Dedifferentiated amniotic fluid mesenchymal stem cell (primary cell): ENCODE measurements around the gene SIVA1.

Experiments used
- DNase-seq: peaks from one replicate; pipeline ENCODE4 v3.0.0-alpha.2; 2016; ENCODE audit errors: extremely low spot score

SIVA1 gene

GRCh38 chr14:104784218-104784568, 31.2 kb downstream of the SIVA1 start:
- DNase-seq = no peak

- no peak for DNase-seq
Observed at GRCh38 chr14:104784846-104785707, 32.1 kb downstream of the SIVA1 start.

DNA sequence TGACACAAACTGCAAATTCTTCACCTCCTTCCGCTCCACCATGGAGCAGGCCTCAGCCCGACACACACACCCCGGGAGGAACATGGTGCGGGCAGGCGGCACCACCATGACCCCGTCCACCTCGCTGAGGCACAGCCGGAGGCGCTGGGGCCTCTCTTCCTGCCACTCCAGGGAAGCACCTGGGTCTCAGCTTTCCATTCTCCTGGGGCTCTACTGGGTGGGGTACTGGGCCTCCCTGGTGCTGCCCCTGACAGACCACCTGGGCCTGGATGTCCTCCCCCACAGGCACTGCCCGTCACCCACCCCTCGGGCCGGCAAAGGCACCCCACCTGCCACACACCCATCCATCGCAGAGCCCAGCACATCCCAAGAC, 32.7 kb downstream of the SIVA1 start:
- DNase-seq = no peak

DNA sequence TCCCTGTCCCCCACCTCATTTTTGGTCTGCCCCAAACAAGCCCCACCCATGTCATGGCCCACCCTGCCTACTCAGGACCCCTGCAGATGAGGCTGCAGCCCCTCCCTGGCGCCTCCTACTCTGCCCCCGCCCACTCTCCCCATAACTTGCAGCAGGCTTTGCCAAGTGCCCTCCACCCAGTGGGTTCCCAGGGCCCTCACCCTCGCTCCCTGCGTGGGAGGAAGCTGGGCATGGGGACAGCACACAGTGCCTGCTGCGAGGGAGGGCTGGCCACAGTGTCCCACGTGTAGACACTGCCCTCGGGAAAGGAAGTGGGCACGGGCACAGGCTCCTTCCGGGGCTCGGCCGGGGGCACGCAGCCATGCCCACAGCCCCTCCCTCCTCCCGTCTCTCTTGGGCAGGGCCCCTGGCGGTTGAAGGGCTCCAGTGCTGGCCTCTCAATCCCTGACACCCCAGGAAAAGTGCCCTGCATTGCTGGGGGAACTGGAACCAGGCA, 33.2 kb downstream of the SIVA1 start:
- DNase-seq = no peak

DNA sequence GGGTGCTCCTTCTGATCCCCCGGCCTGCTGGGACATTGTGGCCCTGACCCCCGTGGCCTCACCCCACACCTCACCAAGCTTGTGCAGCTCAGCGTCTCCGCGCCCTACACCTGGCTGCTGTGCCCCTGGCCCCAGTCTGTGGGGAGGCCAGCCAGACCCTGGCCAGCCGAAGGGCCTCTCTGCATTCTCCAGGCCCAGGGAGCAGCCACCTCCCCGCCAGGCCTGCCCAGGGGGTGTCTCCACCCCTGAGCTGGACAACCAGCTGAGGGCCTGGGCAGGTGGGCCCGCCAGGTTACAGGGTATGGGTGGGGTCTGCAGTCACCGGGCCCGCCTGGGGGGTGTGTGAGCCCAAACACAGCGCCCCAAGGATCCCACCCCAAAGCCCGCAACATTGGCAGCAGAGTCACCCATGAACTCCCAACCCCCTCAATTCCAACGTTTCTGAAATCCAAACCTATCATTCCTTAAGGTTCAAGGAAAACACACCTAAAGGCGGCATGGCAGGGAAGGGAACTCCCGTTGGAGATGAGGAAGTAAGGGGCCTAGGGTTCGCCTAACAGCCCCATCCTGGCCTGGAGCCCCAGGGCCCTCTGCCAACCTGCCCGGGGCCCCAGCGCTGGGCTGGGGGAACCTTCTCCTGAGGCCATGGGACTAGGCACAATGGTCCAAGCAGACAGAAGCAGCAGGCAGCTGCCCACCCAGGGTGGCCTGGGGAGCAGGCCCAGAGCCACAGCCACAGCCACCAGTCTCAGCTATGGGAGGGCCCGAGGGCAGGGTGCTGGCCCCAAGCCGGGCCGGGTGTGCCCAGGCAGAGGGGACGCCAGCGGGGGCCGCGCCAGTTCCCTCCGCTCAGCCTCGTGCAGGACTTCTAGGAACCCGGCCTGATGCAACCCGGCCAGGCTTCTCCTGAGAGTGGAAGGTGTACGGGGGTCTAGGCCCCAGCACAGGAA, 34.1 kb downstream of the SIVA1 start:
- no peak for DNase-seq

DNA sequence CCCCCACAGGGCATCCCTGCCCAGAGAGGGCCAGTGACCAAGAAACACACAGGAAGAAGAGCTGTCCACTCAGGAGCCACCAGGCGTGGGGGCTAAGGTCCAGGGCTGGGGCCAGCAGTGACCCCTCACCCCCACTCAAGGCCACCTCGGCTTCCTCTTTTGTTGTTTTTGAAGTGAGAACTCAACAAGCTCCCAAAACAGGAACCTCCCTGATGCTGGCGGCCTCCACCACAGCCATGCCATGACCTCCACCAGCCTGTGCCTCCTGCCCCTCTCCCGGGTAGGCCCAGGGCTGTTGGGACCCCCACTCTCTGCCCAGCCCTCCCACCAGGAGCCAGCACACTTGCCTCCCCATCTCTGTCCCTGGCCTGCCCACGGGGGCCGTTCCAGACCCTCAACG, 34.8 kb downstream of the SIVA1 start:
- no peak for DNase-seq

- DNase-seq = no peak
Observed at GRCh38 chr14:104788161-104788818, 35.3 kb downstream of the SIVA1 start.

GRCh38 chr14:104788873-104789663, 36.1 kb downstream of the SIVA1 start:
- DNase-seq = no peak

GRCh38 chr14:104789752-104790743, 37.1 kb downstream of the SIVA1 start:
- no peak for DNase-seq

DNA sequence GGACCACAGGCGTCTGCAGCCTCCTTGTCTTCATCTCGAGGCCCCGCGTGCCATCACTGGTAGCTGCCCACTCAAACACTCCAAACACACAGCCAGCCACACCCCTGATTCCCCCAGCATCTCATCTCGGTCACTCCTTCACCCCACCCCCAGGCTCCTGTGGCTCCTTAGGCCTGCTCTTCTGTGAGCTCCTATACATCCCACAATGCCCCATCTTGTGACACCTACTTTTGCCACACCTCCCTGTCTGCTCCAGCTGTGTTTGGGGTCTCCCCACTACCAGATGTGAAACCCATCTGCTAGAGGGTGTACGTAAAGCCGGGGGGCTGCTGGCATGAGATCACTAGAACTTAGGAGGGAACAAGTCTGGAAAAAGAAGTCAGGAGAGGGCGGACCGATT, 38.5 kb downstream of the SIVA1 start:
- DNase-seq = no peak

DNA sequence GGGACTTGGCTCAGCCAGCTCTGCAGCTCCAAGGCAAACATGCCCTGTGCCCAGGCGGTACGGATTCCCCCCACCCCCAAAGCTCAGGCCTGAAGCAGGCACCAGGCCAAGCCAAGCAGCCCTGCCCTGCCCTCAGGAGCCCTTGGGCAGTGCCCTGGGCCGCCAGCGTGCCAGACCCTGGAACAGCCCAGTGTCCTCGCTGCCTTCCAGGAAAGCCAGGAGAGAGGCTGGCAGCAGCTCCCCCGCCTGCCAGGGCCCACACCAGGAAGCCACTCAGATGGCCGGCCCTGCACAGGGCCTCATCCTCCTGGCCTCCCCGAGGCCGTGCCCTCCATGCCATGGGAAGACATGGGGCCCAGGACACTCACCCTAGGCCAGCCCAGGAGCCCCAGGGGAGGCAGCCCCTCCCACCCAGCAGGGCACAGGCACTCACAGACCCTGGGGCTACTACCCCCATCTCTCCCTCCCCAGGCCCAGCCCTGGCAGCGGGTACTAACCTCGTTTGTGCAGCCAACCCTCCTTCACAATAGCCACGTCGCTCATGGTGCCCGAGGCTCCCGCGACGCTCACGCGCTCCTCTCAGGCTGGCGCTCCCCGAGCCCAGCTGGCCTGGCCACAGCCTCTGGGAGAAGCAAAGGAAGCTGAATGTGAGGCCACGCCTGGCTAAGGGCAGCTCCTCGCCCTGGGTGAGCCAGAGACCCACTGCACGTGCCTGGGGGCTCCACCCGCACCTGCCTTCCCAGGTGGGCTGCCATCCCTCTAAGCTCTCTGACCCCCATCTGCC, 39.3 kb downstream of the SIVA1 start:
- no peak for DNase-seq

- no peak for DNase-seq
Observed at GRCh38 chr14:104792945-104793702, 40.2 kb downstream of the SIVA1 start.

- no peak for DNase-seq
Observed at GRCh38 chr14:104793703-104793959, 40.7 kb downstream of the SIVA1 start.

- peak; percentile 44 for DNase-seq
Observed at GRCh38 chr14:104794099-104794498, 41.2 kb downstream of the SIVA1 start.

GRCh38 chr14:104794631-104794992, 41.7 kb downstream of the SIVA1 start:
- no peak for DNase-seq

GRCh38 chr14:104794993-104795780, 42.2 kb downstream of the SIVA1 start, which contains the start of gene AKT1:
Gene AKT1, minus strand, starts transcription at chr14:104795748. Its CDS starts 3,105 bp downstream, at chr14:104792643.
- no peak for DNase-seq

- DNase-seq = peak; percentile 18
Observed at GRCh38 chr14:104795781-104796686, 43.1 kb downstream of the SIVA1 start.
